HepG2 (cell line): ENCODE measurements around the gene LSM2. TPM values are rescaled to one million over a fixed set of nuclear protein-coding genes. Genes with fewer than 3 reads are reported as not detected.

Experiments
- ASH2L ChIP-seq: fragments of 300-600, 200-600 bp; sonication (generic); IDR thresholded peaks from 2 replicates; pipeline ENCODE4 v1.7.0; 2017; ENCODE audit warnings: low read depth, mild to moderate bottlenecking, moderate library complexity, mixed read lengths, low read length; ENCODE audit not compliant: insufficient read length
- BHLHE40 ChIP-seq: IDR thresholded peaks from 2 replicates; pipeline ENCODE4 v1.6.1; 2011; ENCODE audit warnings: low read length, improper control_type of control experiment
- DNMT1 ChIP-seq: sonication (generic); formaldehyde crosslinking; IDR thresholded peaks from 2 replicates; pipeline ENCODE4 v1.5.1; 2020; ENCODE audit warnings: mild to moderate bottlenecking, missing genetic modification reagents
- HOXA7 ChIP-seq: sonication (generic); formaldehyde crosslinking; IDR thresholded peaks from 2 replicates; pipeline ENCODE4 v1.8.1; 2022; ENCODE audit warnings: mild to moderate bottlenecking, missing genetic modification reagents, moderate library complexity
- NFYC ChIP-seq: IDR thresholded peaks from 2 replicates; pipeline ENCODE4 v1.6.1; 2016; ENCODE audit warnings: missing genetic modification reagents, missing compliant biosample characterization
- PBX2 ChIP-seq: IDR thresholded peaks from 2 replicates; pipeline ENCODE4 v1.6.1; 2016; ENCODE audit warnings: control low read depth
- RBM39 ChIP-seq: fragments of 200-400 bp; formaldehyde crosslinking; IDR thresholded peaks from one replicate; pipeline ENCODE4 v1.6.1; 2018; ENCODE audit warnings: antibody characterized with exemption, mild to moderate bottlenecking, low read depth, low read length; ENCODE audit not compliant: poor library complexity, severe bottlenecking
- TSC22D2 ChIP-seq: sonication (generic); formaldehyde crosslinking; IDR thresholded peaks from 2 replicates; pipeline ENCODE4 v1.5.1; 2020; ENCODE audit warnings: missing genetic modification reagents, mild to moderate bottlenecking, borderline replicate concordance
- XRCC5 ChIP-seq: fragments of 200-400 bp; formaldehyde crosslinking; optimal IDR thresholded peaks from 2 replicates; pipeline ENCODE3; 2017; ENCODE audit warnings: mild to moderate bottlenecking, low read length
- ZBTB8A ChIP-seq: sonication (generic); formaldehyde crosslinking; IDR thresholded peaks from 2 replicates; pipeline ENCODE4 v1.4.0; 2020; ENCODE audit warnings: mild to moderate bottlenecking, low read depth, missing genetic modification reagents, borderline replicate concordance
- ZFAT ChIP-seq: sonication (generic); formaldehyde crosslinking; conservative IDR thresholded peaks from 2 replicates; pipeline ENCODE4 v1.8.1; 2023; ENCODE audit warnings: missing genetic modification reagents, inconsistent platforms
- ZFP1 ChIP-seq: IDR thresholded peaks from 2 replicates; pipeline ENCODE4 v1.6.1; 2016
- ZFP62 ChIP-seq: sonication (generic); formaldehyde crosslinking; IDR thresholded peaks from 2 replicates; pipeline ENCODE4 v1.4.0; 2020; ENCODE audit warnings: missing genetic modification reagents
- ZIK1 ChIP-seq: sonication (generic); formaldehyde crosslinking; IDR thresholded peaks from 2 replicates; pipeline ENCODE4 v1.5.0; 2020; ENCODE audit warnings: mild to moderate bottlenecking, low read depth, missing genetic modification reagents, borderline replicate concordance
- ZKSCAN8 ChIP-seq: IDR thresholded peaks from 2 replicates; pipeline ENCODE4 v1.6.1; 2016; ENCODE audit warnings: borderline replicate concordance, missing genetic modification reagents, missing compliant biosample characterization
- ZNF12 ChIP-seq: sonication (generic); formaldehyde crosslinking; IDR thresholded peaks from 2 replicates; pipeline ENCODE4 v1.5.0; 2020; ENCODE audit warnings: missing genetic modification reagents
- ZNF280D ChIP-seq: sonication (generic); formaldehyde crosslinking; IDR thresholded peaks from 2 replicates; pipeline ENCODE4 v1.5.1; 2020; ENCODE audit warnings: mild to moderate bottlenecking, missing genetic modification reagents
- ZNF549 ChIP-seq: sonication (generic); formaldehyde crosslinking; IDR thresholded peaks from 2 replicates; pipeline ENCODE4 v1.5.0; 2020; ENCODE audit warnings: missing genetic modification reagents
- ZNF766 ChIP-seq: sonication (generic); formaldehyde crosslinking; IDR thresholded peaks from 2 replicates; pipeline ENCODE4 v1.5.0; 2020; ENCODE audit warnings: missing genetic modification reagents, borderline replicate concordance
- polyA plus RNA-seq, 8 experiments: library from polyadenylated mRNA; depleted of rRNA in 3 of 8; stranded (reverse) in 7 of 8; unstranded in 1 of 8; fragments of >200 nt; fragmentation: Illumina TruSeq in 4 of 8; extraction: Trizol in 4 of 8; gene quantifications; 2 replicates each; pipeline versions ENCODE4 v1.2.1 to v1.2.3, GENCODE V29; 2011 to 2016; ENCODE audit warnings: low read depth in 4 of 8, missing spikeins in 1 of 8, mixed read lengths in 1 of 8; ENCODE audit not compliant: insufficient read depth in 1 of 8
- total RNA-seq, 5 experiments: library from RNA; depleted of rRNA; stranded (reverse); fragments of >200 nt; fragmentation: Illumina TruSeq; extraction: Trizol; gene quantifications; 2 replicates each; pipeline ENCODE4 v1.2.3, GENCODE V29; 2016; ENCODE audit warnings: low read depth in 1 of 5
- TF ChIP-seq, protein P1 (sequence below): sonication (generic); formaldehyde crosslinking; IDR thresholded peaks from 2 replicates; pipeline ENCODE4 v1.4.0; 2020; ENCODE audit warnings: mild to moderate bottlenecking, missing genetic modification reagents
- TF ChIP-seq, protein P2 (sequence below): sonication (generic); formaldehyde crosslinking; IDR thresholded peaks from 2 replicates; pipeline ENCODE4 v1.4.0; 2020; ENCODE audit warnings: low read depth, missing genetic modification reagents

LSM2 gene
- total and polyA plus RNA-seq, 2 of the 13 experiments (the other 11 are each of a cell fraction or from before 2014, with no cell fraction given), result 69.4 to 90.5 TPM

- TF ChIP-seq, protein P1, sequence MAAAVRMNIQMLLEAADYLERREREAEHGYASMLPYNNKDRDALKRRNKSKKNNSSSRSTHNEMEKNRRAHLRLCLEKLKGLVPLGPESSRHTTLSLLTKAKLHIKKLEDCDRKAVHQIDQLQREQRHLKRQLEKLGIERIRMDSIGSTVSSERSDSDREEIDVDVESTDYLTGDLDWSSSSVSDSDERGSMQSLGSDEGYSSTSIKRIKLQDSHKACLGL (CRISPR knock-in tag), result 0 out of 2 replicates have a peak, but pooled peaks have one; percentile 34
- TF ChIP-seq XRCC5 (peak; percentile 42), HOXA7 (CRISPR knock-in tag) (no peak), ZFP62 (CRISPR knock-in tag) (no peak), ZBTB8A (CRISPR knock-in tag) (no peak), ASH2L (no peak), ZNF12 (CRISPR knock-in tag) (no peak), ZFAT (CRISPR knock-in tag) (no peak), ZNF549 (CRISPR knock-in tag) (no peak), TSC22D2 (CRISPR knock-in tag) (0 out of 2 replicates have a peak, but pooled peaks have one; percentile 49), NFYC (CRISPR knock-in tag) (0 out of 2 replicates have a peak, but pooled peaks have one; percentile 32), ZKSCAN8 (CRISPR knock-in tag) (peak; percentile 48; the same call in 1 of the 2 replicates), PBX2 (CRISPR knock-in tag) (no peak), ZNF280D (CRISPR knock-in tag) (peak; percentile 65; the same call in 1 of the 2 replicates), RBM39 (no peak), DNMT1 (CRISPR knock-in tag) (no peak), ZIK1 (CRISPR knock-in tag) (no peak), ZNF766 (CRISPR knock-in tag) (no peak), ZFP1 (CRISPR knock-in tag) (peak; percentile 70; the same call in 1 of the 2 replicates), BHLHE40 (no peak)
- TF ChIP-seq, protein P2, sequence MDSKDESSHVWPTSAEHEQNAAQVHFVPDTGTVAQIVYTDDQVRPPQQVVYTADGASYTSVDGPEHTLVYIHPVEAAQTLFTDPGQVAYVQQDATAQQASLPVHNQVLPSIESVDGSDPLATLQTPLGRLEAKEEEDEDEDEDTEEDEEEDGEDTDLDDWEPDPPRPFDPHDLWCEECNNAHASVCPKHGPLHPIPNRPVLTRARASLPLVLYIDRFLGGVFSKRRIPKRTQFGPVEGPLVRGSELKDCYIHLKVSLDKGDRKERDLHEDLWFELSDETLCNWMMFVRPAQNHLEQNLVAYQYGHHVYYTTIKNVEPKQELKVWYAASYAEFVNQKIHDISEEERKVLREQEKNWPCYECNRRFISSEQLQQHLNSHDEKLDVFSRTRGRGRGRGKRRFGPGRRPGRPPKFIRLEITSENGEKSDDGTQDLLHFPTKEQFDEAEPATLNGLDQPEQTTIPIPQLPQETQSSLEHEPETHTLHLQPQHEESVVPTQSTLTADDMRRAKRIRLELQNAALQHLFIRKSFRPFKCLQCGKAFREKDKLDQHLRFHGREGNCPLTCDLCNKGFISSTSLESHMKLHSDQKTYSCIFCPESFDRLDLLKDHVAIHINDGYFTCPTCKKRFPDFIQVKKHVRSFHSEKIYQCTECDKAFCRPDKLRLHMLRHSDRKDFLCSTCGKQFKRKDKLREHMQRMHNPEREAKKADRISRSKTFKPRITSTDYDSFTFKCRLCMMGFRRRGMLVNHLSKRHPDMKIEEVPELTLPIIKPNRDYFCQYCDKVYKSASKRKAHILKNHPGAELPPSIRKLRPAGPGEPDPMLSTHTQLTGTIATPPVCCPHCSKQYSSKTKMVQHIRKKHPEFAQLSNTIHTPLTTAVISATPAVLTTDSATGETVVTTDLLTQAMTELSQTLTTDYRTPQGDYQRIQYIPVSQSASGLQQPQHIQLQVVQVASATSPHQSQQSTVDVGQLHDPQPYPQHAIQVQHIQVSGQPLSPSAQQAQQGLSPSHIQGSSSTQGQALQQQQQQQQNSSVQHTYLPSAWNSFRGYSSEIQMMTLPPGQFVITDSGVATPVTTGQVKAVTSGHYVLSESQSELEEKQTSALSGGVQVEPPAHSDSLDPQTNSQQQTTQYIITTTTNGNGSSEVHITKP, result peak; percentile 94
Measured at GRCh38 chr6:31776989-31777666, 29.6 kb downstream of the LSM2 start, which contains the start of gene VWA7 (continued).
